Stimulated activated CD4-positive, alpha-beta T cell treated with anti-CD3 and anti-CD28 coated beads, Interleukin-4, amount 100 ng/mL, for 1 hour (primary cell): ENCODE measurements around the gene CEMP1.
A peak's percentile ranks its signal among the peaks of the same experiment; 100 is the strongest.
"Not testable (repeated sequence)": the region's sequence is repeated elsewhere in the genome, so short reads cannot be mapped to it uniquely, and the experiment has no call there.

Source experiments
- DNase-seq: peaks from one replicate; pipeline ENCODE4 v3.0.0-alpha.2; 2020

CEMP1 gene

DNA sequence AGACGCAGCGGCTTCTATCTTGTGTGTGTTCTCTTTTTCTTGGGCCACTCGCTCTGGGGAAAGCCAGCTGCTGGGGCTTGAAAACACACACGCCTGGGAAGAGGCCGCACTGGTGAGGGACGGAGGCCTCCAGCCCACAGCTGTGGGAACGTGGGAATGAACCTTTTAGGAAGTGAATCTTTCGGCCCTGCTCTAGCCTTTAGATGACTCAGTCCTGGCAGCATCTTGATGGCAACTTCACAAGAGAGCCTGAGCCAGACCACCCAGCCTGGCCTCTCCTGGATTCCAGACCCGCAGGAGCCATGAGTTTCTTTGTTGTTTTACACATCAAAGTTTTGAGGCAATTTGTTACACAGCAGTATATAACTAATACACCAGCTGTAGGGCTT lies 4.4 kb upstream of the CEMP1 start:
- DNase-seq, result no peak

DNA sequence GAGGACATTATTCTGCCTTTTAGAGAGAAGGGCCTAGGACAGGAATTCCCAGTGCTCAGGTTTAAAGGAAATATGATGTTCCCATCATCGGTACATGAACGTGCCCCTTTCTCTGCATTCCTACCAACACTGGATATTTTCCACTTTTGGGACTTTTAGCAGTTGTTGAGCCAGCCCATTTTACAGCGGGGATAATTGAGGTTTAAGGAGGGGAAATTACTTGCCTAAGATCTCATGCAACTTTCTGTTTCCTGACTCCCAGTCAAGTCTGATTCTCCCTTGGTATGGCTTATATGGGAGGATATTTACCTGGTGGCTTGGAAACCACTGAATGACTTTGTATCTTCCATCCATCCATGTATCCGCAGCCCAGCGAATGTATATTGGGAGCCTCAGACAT lies 3.1 kb upstream of the CEMP1 start:
- DNase-seq, result not testable (repeated sequence)

DNA sequence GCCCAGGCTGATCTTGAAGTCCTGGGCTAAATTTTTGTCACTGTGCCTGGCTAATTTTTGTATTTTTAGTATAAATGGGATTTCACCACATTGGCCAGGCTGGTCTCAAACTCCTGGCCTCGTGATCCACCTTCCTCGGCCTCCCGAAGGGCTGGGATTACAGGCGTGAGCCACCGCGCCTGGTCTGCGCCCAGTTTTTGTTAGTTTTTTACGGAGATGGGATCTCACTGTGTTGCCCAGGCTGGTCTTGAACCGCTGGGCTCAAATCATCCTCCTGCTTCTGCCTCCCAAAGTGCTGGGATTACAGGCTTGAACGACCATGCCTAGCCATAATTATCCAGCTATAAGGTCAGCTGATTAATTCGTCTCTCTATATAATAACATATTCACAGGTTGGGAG lies 2.7 kb upstream of the CEMP1 start:
- no peak for DNase-seq

DNA sequence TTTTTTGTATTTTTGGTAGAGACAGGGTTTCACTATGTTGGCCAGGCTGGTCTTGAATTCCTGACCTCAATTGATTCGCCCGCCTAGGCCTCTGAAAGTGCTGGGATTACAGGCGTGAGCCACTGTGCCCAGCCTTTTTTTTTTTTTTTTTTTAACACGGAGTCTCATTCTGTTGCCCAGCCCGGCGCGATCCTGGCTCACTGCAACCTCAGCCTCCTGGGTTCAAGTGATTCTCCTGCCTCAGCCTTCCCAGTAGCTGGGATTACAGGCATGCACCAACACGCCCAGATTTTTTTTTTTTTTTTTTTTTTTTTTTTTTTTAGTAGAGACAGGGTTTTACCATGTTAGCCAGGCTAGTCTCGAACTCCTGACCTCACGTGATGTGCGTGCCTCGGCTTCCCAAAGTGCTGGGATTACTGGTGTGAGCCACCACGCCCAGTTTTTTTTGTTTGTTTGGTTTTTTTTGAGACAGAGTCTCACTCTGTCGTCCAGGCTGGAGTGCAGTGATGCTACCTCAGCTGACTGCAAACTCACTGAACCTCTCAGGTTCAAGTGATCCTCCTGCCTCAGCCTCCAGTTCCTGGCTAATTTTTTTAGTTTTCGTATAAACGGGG lies 2.0 kb upstream of the CEMP1 start:
- DNase-seq, result not testable (repeated sequence)

DNA sequence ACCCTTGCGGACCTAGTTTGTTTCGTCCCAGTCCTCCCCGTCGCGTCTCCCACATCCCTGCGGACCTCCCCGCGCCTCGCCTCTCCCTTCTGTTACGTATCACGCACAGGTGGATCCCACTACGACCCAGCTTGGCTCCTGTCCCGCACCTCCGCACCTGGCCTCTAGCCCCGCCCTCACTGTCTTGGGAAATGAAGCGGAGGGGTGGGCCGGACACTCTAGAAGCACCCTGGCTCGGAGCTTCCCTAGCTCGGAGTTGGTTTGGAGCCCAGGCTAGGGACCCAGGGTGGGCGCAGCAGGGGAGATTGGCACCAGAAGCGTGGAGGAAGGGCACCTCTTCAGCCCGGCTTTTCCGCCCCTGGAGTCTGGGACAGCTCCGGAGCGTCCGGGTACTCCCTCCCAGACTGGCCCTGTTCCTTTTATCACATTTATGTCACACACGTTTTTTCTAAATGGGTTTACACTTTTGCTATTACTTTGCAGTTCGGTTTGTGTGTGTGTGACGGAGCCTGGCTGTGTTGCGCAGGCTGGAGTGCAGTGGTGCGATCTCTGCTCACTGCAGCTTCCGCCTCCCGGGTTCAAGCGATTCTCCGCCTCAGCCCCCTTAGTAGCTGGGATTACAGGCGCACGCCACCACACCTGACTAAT lies 1.4 kb upstream of the CEMP1 start:
- peak; percentile 53 for DNase-seq

DNA sequence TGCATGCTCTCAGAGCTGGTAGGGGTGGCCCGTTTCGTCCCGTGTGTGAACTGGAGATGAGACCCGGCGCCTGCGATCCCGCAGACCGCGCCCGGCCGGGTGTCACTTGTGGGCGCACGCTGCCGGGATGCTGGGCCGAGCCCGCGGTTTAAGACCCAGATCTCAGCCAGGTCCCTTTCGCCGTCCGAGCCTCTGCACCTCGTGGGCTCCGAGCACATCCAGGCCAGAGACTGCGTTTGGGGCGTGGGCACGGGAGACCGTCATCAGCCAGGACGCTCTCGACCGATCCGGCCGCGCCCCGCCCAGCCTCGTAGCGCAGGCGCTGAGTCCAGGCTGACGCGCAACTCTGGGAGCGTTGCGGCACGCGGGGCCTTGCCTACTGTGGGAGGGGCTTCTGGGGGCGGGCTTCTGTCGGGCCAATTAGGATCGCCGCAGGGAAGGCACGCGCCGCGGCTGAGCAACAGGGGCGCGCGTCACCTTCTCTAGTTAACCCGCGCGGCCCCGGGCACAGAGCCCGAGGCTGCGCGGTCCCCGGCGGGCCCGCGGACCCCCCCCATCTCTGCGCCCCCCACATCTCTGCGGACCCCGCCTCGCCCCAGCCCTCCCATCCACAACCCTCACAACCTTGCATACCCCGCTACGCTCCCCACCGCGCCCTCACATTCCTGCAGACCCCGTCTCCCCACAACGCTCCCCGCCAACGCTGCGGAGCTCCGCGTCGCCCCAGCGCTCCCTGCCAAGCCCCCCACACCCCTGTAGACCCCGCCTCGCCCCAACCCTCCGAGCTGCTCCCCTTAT lies 687 bp upstream of the CEMP1 start:
- DNase-seq, result peak; percentile 98

DNA sequence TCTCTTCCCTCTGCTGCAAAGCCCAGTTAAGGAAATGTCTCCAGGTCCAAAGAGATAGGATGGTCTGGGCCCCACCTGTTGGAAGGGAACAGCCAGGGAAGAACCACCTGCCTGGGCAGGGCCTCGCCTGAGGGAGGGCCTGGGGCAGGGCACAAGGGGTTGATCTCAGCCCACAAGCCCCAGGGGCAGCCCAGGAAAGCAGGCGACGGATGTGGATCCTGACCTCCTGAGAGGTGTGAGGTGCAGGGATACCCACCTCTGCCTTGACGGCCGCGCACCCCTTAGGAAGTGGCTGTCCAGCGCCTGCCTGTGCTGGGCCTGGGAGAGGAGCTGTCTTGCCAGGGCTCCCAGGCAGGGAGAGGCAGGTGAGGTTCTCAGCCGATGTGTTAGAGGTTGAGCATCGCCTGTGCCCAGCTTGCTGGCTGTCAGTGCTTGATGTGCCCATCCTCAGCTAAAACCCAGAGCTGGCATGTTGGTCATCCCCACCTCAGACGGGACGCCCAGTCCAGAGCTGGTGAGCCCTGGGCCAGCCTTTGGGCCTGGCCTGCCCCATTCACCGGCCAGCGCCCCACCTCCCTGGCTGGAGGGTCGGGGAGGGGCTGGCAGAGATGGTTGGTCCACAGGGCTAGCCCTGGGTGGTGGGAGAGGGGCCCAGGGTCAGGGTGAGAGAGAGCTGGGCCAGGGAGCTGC lies 434 bp downstream of the CEMP1 start:
- no peak for DNase-seq

DNA sequence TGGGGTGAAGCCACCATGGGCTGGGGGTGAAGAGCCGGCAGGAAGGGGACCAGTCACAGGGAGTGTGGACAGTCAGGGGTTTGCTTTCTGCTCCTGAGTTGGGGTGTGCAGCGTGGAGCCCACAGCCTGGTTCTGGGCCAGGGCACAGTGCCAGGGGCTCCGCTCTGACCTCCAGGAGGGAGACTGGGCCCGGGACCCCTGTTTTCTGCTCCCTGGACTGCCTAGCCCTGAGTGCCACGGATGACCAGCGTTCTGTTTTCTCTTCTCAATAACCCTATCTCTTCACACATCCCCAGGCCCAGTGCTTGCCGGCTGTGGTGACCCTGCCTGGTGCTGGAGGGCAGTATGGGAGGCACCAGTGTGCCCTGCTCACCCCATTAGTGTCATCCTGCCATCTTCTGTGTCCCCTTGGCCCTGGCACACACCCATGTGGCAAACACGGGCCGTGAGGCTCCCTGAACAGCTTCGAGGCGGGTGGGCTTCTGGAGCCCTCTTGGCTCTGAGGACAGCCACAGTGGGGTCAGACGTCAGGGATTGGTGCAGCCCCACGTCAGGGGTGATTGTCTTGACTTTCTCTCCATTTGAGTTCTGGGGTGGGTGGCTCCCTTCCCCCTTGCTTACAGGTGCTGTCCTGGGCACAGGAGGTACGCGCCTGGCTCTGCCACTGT lies 1.1 kb downstream of the CEMP1 start:
- no peak for DNase-seq

DNA sequence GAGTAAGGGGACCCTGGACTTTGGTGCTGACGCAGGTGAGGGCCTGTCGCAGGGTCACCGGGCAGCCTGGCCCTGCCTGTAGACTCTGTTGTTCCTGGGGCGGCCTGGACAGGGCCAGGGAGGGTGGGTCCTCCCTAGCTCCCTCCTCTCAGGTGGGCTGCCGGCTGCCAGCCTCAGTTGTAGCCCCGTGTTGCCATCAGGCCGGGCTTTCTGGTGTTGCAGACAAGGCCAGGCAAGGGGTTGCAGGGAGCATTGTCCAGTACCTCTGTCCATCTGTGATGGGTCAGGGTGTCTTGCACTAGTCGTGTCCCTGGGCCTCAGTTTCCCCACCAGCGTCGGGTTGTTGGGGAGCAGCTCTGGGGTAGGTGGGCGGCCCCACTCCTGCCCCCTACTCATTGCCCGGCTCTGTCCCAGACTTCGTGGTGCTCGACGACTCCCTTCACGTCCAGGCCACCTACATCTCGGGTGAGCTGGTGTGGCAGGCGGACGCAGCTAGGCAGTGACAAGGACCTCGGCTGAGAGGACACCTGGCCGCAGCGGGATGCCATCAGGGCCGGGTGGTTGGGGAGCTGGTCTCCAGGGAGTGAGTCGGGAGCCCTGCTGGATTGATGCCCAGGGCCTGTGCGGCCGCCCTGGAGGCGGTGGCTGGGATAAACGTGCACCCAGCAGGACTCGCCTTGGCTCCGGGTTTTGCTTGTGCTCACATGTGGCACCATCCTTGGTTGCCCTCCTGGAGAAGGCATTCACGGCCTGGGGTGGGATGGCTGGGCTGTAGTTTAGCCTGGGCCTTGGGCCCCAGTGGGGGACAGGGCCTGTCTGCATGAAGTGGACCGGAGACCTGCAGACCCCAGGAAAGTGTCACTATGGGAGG lies 1.9 kb downstream of the CEMP1 start:
- DNase-seq, result no peak

DNA sequence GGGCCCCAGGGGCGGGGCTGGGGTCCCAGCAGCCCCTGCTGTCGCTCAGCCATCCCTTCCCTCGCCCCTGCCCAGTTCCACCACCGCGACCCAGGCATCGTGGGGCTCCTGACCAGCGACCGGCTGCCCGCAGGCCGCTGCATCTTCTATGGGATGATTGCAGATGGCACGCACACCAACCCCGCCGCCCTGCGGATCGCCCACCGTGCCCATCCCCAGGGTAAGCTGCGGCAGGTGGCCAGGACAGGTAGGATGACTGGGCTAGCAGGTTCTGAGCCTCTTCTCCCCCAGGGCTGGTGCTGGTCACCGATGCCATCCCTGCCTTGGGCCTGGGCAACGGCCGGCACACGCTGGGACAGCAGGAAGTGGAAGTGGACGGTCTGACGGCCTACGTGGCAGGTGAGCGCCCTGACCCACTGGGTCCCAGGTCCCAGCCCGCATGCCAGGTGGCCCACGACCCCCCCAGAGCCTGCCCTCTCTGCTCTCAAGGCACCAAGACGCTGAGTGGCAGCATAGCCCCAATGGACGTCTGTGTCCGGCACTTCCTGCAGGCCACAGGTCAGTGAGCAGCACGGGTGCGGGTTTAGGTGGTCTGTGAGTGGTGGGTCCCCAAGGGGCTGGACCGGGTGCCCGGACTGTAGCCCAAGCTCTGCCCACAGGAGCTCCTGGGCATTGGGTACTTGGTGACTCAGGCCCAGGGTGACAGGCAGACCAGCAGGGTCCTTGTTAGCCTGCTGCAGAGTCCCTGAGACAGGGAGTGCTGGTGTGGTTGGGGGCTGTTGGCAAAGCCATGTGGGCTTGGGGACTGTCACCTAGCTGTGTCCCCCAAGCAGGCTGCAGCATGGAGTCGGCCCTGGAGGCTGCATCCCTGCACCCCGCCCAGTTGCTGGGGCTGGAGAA lies 2.8 kb downstream of the CEMP1 start:
- DNase-seq, result no peak

DNA sequence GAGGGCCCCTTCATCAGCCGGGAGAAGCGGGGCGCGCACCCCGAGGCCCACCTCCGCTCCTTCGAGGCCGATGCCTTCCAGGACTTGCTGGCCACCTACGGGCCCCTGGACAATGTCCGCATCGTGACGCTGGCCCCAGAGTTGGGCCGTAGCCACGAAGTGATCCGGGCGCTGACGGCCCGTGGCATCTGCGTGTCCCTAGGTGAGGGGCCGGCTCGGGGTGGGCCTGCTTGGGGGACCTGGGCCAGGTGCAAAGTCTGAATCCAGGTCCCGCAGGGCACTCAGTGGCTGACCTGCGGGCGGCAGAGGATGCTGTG lies 3.5 kb downstream of the CEMP1 start:
- no peak for DNase-seq

DNA sequence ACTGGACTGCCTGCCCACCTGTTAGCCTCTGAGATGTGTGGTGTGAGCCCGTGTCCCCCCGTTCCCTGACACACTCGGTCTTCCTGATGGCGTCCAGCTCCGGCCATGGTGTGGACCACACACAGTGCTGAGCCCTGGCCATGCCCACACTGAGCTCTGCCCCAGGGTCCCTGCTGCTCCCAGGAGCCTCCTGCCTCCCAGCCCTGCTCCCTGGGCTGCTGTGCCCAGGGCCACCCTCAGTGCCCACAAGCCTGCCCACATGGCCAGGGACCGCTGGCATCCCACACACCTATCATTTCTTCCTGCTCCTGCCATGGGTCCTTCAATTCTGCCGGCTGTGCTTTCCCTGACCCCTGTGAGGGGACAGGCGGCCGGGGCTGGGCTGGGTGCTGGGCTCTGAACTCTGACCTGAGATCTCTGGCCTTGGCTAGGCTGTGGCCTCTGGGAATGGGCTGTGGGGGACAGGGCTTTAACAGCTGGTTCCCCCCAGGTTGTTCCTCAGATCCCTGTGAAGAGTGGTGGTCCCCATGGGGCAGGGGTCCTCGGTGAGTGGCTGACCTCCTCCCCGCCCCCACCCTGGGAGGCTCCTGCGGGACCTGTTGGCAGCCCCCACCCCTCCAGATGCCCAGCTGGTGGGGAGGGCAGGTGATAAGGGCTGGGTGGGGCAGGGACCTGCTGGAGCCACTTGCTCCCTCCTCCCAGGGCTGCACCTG lies 4.0 kb downstream of the CEMP1 start:
- no peak for DNase-seq

DNA sequence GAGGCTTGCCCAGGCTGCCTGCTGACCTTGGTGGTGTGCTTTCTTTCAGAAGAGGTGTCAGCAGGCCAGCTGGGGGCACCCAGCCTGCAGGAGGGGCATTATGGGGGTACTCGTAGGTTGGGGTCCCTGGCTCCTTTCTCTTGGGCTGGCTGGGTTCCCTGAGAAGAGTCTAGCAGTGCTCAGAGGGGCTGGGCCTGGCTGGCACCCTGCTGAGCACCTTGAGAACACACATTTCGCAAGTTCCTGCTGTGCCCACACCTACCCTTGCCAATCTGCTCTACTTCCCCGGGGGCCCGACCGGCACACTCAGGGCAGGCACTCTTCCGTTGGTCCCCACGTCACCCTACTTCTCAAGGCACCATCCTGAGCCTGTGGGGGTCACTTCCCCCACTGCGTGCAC lies 5.1 kb downstream of the CEMP1 start:
- DNase-seq, result no peak

DNA sequence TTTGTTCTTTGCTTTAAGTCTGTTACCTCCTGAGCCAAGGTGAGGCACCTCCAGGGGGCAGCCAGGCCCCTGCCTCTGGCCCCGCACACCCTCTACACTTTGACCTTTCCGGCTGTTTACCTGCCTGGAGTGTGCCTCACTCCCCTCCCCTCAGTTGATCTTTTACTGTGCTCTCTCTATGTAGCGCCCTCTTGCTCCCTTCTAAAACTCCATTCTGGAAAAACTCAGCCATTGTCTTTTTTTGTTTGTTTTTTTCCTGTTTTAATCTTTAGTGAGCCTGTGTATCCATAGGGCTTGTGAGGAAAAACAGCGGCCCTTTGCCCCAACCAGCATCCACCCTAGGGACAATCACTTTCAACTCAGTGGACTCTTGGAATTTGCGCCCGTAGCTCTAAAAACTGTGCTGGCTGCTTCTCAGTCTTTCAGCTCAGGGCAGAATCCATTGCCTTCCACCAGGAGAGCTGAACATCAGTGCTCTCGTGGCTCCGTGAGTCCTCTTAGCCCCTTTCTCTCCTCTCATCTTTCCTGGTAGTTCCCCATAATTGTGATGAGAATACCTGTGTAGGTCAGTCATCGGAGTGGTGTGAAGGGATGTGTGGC lies 6.8 kb downstream of the CEMP1 start:
- DNase-seq, result no peak

DNA sequence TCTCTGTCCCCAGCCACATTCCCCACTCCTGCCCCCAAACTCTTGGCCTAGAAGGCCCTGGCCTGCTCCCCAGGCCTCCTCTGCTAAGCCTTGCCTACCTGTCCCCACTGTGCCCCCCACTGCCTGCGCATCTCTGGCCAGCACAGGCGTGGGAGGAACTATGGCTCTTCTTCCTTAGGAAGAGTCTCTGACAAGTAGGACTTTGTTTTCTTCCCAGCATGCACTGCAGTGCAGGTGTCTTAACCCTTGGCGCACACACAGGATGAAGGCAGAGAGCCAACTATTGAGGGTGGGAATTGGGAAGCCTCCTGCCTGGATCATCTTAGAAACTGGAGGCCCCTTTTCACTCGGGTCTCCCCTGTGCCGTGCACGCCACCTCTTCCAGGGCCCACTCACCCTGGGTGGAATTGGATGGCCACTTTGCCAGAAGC lies 7.4 kb downstream of the CEMP1 start:
- no peak for DNase-seq

DNA sequence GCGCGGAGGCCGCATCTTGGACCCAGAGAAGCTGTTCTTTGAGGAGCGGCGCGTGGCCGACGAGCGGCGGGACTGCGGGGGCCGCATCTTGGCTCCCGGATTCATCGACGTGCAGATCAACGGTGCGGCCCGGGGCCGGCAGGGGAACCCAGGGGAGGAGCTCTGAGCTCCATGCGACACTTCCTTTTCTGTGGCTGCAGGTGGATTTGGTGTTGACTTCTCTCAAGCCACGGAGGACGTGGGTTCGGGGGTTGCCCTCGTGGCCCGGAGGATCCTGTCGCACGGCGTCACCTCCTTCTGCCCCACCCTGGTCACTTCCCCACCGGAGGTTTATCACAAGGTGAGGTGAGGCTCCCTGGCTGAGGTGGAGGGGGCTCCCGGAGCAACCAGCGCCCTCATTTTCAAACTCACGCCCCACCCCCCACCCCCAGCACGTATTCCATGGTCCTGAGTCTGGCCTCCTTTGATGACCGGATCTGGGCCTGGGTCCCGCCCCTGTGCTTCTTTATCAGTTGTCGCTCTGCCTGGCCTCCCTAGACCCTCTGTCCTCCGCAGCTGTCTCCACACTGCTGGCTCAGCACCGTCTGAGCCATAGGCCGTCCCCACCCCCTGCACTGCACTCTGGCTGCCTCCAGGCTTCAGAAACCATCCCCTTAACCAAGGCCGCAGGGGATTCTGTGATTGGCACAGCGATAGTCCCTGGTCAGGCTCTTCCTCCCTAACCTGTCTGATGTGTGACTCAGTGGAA lies 10.2 kb downstream of the CEMP1 start:
- DNase-seq, result peak; percentile 37

DNA sequence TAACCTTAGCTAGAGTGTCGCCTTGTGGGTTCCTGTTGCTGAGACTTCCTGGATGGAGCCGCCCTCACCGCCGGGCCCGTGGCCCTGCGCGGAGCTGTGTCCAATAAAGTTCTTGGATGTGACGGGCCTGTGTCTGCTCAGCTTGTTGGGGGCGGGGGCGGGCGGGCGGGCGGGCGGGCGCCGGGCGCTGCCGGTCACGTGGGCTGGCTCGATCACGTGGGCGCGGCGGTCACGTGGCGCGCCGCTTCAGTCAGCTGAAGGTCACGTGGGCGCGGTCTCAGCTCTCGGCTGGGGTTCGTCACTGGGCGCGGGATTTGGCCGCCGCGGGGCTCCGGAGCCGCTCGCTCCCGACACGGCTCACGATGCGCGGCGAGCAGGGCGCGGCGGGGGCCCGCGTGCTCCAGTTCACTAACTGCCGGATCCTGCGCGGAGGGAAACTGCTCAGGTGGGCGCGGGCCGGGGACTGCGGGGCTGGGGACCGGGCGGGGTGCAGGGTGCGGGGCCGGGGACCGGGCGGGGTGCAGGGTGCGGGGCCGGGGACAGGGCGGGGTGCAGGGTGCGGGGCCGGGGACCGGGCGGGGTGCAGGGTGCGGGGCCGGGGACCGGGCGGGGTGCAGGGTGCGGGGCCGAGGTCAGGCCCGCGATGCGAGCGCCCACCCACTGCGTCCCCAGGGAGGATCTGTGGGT lies 11.0 kb downstream of the CEMP1 start, which contains the start of gene AMDHD2:
TSS of gene AMDHD2 (plus strand) at position 275 of the 687 bp plus-strand sequence. CDS start at position 363, 88 bp downstream.
- DNase-seq, result peak; percentile 91

DNA sequence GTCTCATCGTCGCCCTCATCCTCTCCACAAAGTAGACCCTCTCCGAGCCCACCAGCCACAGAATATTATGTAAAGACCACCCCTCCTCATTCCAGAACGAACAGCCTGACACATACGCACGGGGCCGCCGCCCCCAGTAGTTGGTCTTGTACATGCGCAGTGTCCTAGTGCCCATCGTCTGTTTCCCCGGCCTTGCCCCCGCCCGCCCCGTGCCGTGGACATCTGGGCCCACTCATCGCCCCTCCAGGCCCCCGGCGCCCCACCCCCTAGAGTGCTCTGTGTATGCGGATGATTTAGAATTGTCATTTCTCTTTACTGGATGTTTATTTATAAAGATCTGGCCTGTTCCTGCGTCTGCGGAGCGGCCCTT lies 11.5 kb downstream of the CEMP1 start:
- DNase-seq, result no peak
